Small intestine (tissue), 7 donors: ENCODE measurements around the gene OR2AT4. TPM values are rescaled to one million over a fixed set of nuclear protein-coding genes. Genes with fewer than 3 reads are reported as not detected.

Source experiments
- DNase-seq, 2 donors: peaks; one replicate each; pipeline versions ENCODE4 v3.0.0 to v3.0.0-alpha.2; 2013
- FAIRE-seq: peaks from 2 replicates; lab custom pipeline; 2012; peaks lifted over from hg19 to GRCh38; lab: Jason Lieb, UNC
- H3K27ac ChIP-seq, 3 donors: one replicate each; pipeline ENCODE4 v1.5.1; 2013; ENCODE audit warnings: low read length in 2 of 3, mild to moderate bottlenecking in 2 of 3, control low read depth in 1 of 3, inconsistent platforms in 1 of 3, low read depth in 1 of 3, moderate library complexity in 1 of 3
- H3K27me3 ChIP-seq, 3 donors: one replicate each; pipeline ENCODE4 v1.6.1; 2013; ENCODE audit warnings: low read length in 3 of 3, inconsistent platforms in 1 of 3; ENCODE audit not compliant: control insufficient read depth in 3 of 3, insufficient read depth in 3 of 3
- H3K36me3 ChIP-seq, 3 donors: one replicate each; pipeline ENCODE4 v1.6.1; 2013; ENCODE audit warnings: low read length in 3 of 3, inconsistent platforms in 1 of 3, low read depth in 1 of 3, mild to moderate bottlenecking in 1 of 3, moderate library complexity in 1 of 3; ENCODE audit not compliant: control insufficient read depth in 3 of 3, insufficient read depth in 2 of 3
- H3K4me1 ChIP-seq, 3 donors: one replicate each; pipeline ENCODE4 v1.6.1; 2013; ENCODE audit warnings: low read length in 2 of 3, inconsistent platforms in 1 of 3, low read depth in 1 of 3, mild to moderate bottlenecking in 1 of 3, moderate library complexity in 1 of 3; ENCODE audit not compliant: control insufficient read depth in 3 of 3, insufficient read depth in 2 of 3
- H3K4me3 ChIP-seq, 3 donors: one replicate each; pipeline ENCODE4 v1.5.1; 2013; ENCODE audit warnings: low read length in 3 of 3, control low read depth in 1 of 3, inconsistent platforms in 1 of 3, low read depth in 1 of 3, mild to moderate bottlenecking in 1 of 3, moderate library complexity in 1 of 3
- H3K9me3 ChIP-seq, 2 donors: one replicate each; pipeline ENCODE4 v1.6.1; 2013; ENCODE audit warnings: low read depth in 1 of 2, low read length in 1 of 2; ENCODE audit not compliant: control insufficient read depth in 2 of 2, insufficient read depth in 1 of 2
- WGBS, 3 donors: extraction: QIAGEN DNeasy Blood & Tissue Kit; methylation state at CpG; one replicate each; pipeline ENCODE4 v1.1.7; 2013; 5-methylcytosine and 5-hydroxymethylcytosine counted together
- polyA plus RNA-seq, 4 donors: library from polyadenylated mRNA; stranded (reverse) in 3 of 4; unstranded in 1 of 4; fragments of 200-250 nt in 3 of 4; fragments of 120-200 nt in 1 of 4; gene quantifications; one replicate each; pipeline versions ENCODE4 v1.2.1 to v1.2.3, GENCODE V29; 2013
- donor health status: healthy with polysubstance abuse.
- donor health status: control.
- donor health status: control.
- donor health status: Bipolar disorder and iron deficiency.
- donor health status: healthy.

The OR2AT4 gene
- polyA plus RNA-seq, 4 donors: 2.5 TPM; not detected in 3

- peaks cover 0 to 4% (median 0%) of the 10 kb centered on the region in 3 donors for H3K27me3 ChIP-seq
- H3K9me3 ChIP-seq: no peaks in the 10 kb centered on the region
- peaks cover 0 to 8% (median 0%) of the 10 kb centered on the region in 3 donors for H3K4me1 ChIP-seq
- no peak overlapping the region for H3K27ac ChIP-seq
- FAIRE-seq (no peak), DNase-seq (peak; percentile 61 to 85)
- no peak overlapping the region for H3K4me3 ChIP-seq
- 29 to 37% (median 30%) methylated on average over 22 of the region's 22 CpGs for WGBS, 3 donors
- no peaks in the 10 kb centered on the region for H3K36me3 ChIP-seq
Measured at GRCh38 chr11:75140269-75141138, 43.8 kb upstream of the OR2AT4 start.

- Histone ChIP-seq H3K4me1 (no peaks in the 10 kb centered on the region), H3K27ac (no peak overlapping the region), H3K4me3 (no peak overlapping the region), H3K36me3 (no peaks in the 10 kb centered on the region), H3K27me3 (peaks cover 0 to 20% (median 0%) of the 10 kb centered on the region in 3 donors), H3K9me3 (no peaks in the 10 kb centered on the region)
- DNase-seq (no peak), FAIRE-seq (no peak)
- 78 to 85% (median 85%) methylated on average over 1 of the region's 1 CpG for WGBS, 3 donors
Measured at GRCh38 chr11:75135651-75136050, 39.0 kb upstream of the OR2AT4 start.

GRCh38 chr11:75135021-75135650, 38.5 kb upstream of the OR2AT4 start:
- no peaks in the 10 kb centered on the region for H3K9me3 ChIP-seq
- WGBS, 3 donors: 56 to 84% (median 60%) methylated on average over 5 of the region's 5 CpGs
- no peaks in the 10 kb centered on the region for H3K4me1 ChIP-seq
- no peak overlapping the region for H3K27ac ChIP-seq
- peaks cover 0 to 20% (median 0%) of the 10 kb centered on the region in 3 donors for H3K27me3 ChIP-seq
- H3K4me3 ChIP-seq: no peak overlapping the region
- H3K36me3 ChIP-seq: no peaks in the 10 kb centered on the region
- FAIRE-seq (no peak), DNase-seq (no peak)

- Histone ChIP-seq H3K27me3 (peaks cover 0 to 20% (median 0%) of the 10 kb centered on the region in 3 donors), H3K9me3 (no peaks in the 10 kb centered on the region), H3K4me1 (no peaks in the 10 kb centered on the region), H3K36me3 (no peaks in the 10 kb centered on the region), H3K4me3 (no peak overlapping the region), H3K27ac (no peak overlapping the region)
- no peak for FAIRE-seq
- DNase-seq: no peak
- WGBS, 3 donors: 60 to 70% (median 64%) methylated on average over 6 of the region's 6 CpGs
Measured at GRCh38 chr11:75133976-75134375, 37.3 kb upstream of the OR2AT4 start.

- Histone ChIP-seq H3K27ac (no peak overlapping the region), H3K9me3 (peaks cover 0 to 3% of the 10 kb centered on the region in 2 donors), H3K36me3 (no peaks in the 10 kb centered on the region), H3K27me3 (peaks cover 0 to 19% (median 0%) of the 10 kb centered on the region in 3 donors), H3K4me1 (no peaks in the 10 kb centered on the region), H3K4me3 (no peak overlapping the region)
- FAIRE-seq (no peak), DNase-seq (no peak)
- WGBS, 3 donors: 83 to 87% (median 84%) methylated on average over 3 of the region's 3 CpGs
Measured at GRCh38 chr11:75132080-75132479, 35.4 kb upstream of the OR2AT4 start.

GRCh38 chr11:75126564-75126963, 29.9 kb upstream of the OR2AT4 start:
- Histone ChIP-seq H3K4me1 (no peaks in the 10 kb centered on the region), H3K4me3 (no peak overlapping the region), H3K36me3 (no peaks in the 10 kb centered on the region), H3K27ac (no peak overlapping the region), H3K9me3 (peaks cover 0 to 3% of the 10 kb centered on the region in 2 donors), H3K27me3 (peaks cover 0 to 3% (median 0%) of the 10 kb centered on the region in 3 donors)
- FAIRE-seq: no peak
- DNase-seq: no peak
- 76 to 84% (median 77%) methylated on average over 2 of the region's 2 CpGs for WGBS, 3 donors

- Histone ChIP-seq H3K9me3 (peaks cover 0 to 14% of the 10 kb centered on the region in 2 donors), H3K4me1 (no peaks in the 10 kb centered on the region), H3K27ac (no peak overlapping the region), H3K36me3 (no peaks in the 10 kb centered on the region), H3K4me3 (no peak overlapping the region), H3K27me3 (peaks cover 0 to 4% (median 0%) of the 10 kb centered on the region in 3 donors)
- 52 to 90% (median 53%) methylated on average over 1 of the region's 1 CpG for WGBS, 3 donors
- FAIRE-seq (no peak), DNase-seq (no peak)
Measured at GRCh38 chr11:75118577-75118976, 21.9 kb upstream of the OR2AT4 start.

- H3K27ac ChIP-seq: no peak overlapping the region
- H3K9me3 ChIP-seq: peaks cover 0 to 14% of the 10 kb centered on the region in 2 donors
- DNase-seq: no peak
- no peak for FAIRE-seq
- no peak overlapping the region for H3K4me3 ChIP-seq
- peaks cover 0 to 4% (median 0%) of the 10 kb centered on the region in 3 donors for H3K27me3 ChIP-seq
- no peaks in the 10 kb centered on the region for H3K36me3 ChIP-seq
- 94 to 97% (median 96%) methylated on average over 2 of the region's 2 CpGs for WGBS, 3 donors
- no peaks in the 10 kb centered on the region for H3K4me1 ChIP-seq
Measured at GRCh38 chr11:75114465-75114864, 17.8 kb upstream of the OR2AT4 start.
